Choroid plexus epithelial cell (primary cell): Measurements from ENCODE around the gene RIBC2.
"Not testable (repeated sequence)": the region's sequence is repeated elsewhere in the genome, so short reads cannot be mapped to it uniquely, and the experiment has no call there.

Source experiments
- DNase-seq: peaks from one replicate; pipeline ENCODE4 v3.0.0-alpha.2; 2010; ENCODE audit warnings: low read depth
- H3K4me3 ChIP-seq: 2 replicates; pipeline ENCODE4 v1.5.1; 2011; ENCODE audit warnings: low read depth, mild to moderate bottlenecking, control low read depth, low read length, moderate library complexity
- CTCF ChIP-seq: conservative IDR thresholded peaks from 2 replicates; pipeline ENCODE4 v1.5.1; 2011; ENCODE audit warnings: low read depth, mild to moderate bottlenecking, control low read depth, inconsistent platforms, low read length, moderate library complexity

Gene RIBC2

GRCh38 chr22:45413368-45414211 is at the start of gene RIBC2, which contains the start of gene SMC1B:
Gene RIBC2 (plus strand): TSS chr22:45413693. CDS start chr22:45413887, 194 bp downstream.
Gene SMC1B (minus strand): TSS chr22:45413599. CDS start chr22:45413567, 32 bp downstream.
- H3K4me3 ChIP-seq = peak within 1 kb of the TSS; percentile 64
- no peak for TF ChIP-seq CTCF

GRCh38 chr22:45366713-45367112 is 46.8 kb upstream of the RIBC2 start:
- no peak for DNase-seq
- no peak for TF ChIP-seq CTCF
- no peak overlapping the region for H3K4me3 ChIP-seq

More at GRCh38 chr22:45413368-45414211, at the start of gene RIBC2, which contains the start of gene SMC1B:
- peak; percentile 73 for DNase-seq

GRCh38 chr22:45373592-45373991 is 39.9 kb upstream of the RIBC2 start:
- not testable (repeated sequence) for DNase-seq, H3K4me3 ChIP-seq

GRCh38 chr22:45376009-45376408 is 37.5 kb upstream of the RIBC2 start:
- H3K4me3 ChIP-seq = no peak overlapping the region
- TF ChIP-seq CTCF = no peak
- DNase-seq = no peak

- no peak for TF ChIP-seq CTCF
- DNase-seq = peak; percentile 29
- no peak overlapping the region for H3K4me3 ChIP-seq
Measured at GRCh38 chr22:45376703-45377102, 36.8 kb upstream of the RIBC2 start.

- TF ChIP-seq CTCF = no peak
- no peak overlapping the region for H3K4me3 ChIP-seq
- no peak for DNase-seq
Measured at GRCh38 chr22:45381348-45381747, 32.1 kb upstream of the RIBC2 start.

GRCh38 chr22:45389546-45389945 is 23.9 kb upstream of the RIBC2 start:
- DNase-seq = no peak
- no peak for TF ChIP-seq CTCF
- H3K4me3 ChIP-seq = no peak overlapping the region
